ENCODE data around the gene EXOSC6. TPM values are rescaled to one million over a fixed set of nuclear protein-coding genes. Genes with fewer than 3 reads are reported as not detected.
"Not testable (repeated sequence)": the region's sequence is repeated elsewhere in the genome, so short reads cannot be mapped to it uniquely, and the experiment has no call there.

EXOSC6 gene
- total RNA-seq, 1 experiment from 2014 or later, result 12.2 TPM

GRCh38 chr16:70259903-70260302, 8.2 kb upstream of the EXOSC6 start:
- not testable (repeated sequence) for DNase-seq, H3K9me3 ChIP-seq, H3K4me3 ChIP-seq, H3K27me3 ChIP-seq
- peaks cover 63% of the 10 kb centered on the region for H3K36me3 ChIP-seq

DNA sequence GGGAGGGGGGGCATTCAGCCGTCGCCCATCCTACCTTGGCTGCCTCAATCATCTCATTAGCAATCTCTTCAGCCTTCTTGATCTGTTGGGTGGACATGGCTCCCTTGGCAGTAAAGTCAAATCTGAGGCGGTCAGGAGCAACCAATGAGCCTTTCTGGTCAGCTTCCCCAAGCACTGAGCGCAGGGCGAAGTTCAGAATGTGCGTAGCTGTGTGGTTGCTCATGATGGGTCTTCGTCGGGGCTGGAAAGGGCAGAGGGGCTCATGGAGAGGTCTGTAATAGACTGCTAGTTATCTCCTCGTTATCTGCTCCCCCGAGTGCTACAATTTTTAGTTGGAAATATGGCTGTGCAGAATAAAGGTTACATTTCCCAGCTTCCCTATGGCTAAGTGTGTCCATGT, 7.2 kb upstream of the EXOSC6 start:
- H3K36me3 ChIP-seq, result peaks cover 60% of the 10 kb centered on the region
- no peak for DNase-seq
- H3K27me3 ChIP-seq, result no peaks in the 10 kb centered on the region
- H3K9me3 ChIP-seq, result no peaks in the 10 kb centered on the region
- no peak overlapping the region for H3K4me3 ChIP-seq

- no peaks in the 10 kb centered on the region for H3K9me3 ChIP-seq
- no peak for DNase-seq
- H3K4me3 ChIP-seq, result no peak overlapping the region
- peaks cover 65% of the 10 kb centered on the region for H3K36me3 ChIP-seq
- H3K27me3 ChIP-seq, result no peaks in the 10 kb centered on the region
These were observed 6.3 kb upstream of the EXOSC6 start for GRCh38 chr16:70258065-70258464.

DNA sequence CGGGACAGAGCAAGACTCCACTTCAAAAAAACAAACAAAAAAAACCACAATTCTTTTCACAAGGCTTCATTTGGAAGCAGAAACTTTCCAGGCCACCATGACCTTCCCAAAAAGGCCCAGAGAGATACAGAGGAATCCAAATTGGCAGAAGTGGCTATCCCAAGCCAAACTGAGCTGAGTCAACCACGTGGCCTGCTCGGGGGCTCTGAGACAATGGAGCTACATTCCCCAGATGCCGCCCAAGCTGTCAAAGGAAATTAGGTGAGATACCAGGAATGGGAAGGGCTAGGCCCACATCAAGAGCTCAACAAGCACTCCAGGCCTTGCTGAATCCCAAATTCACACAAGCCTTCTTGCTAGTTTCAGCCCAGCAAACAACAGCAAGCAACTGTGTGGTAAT, 5.7 kb upstream of the EXOSC6 start:
- no peaks in the 10 kb centered on the region for H3K9me3 ChIP-seq
- no peak for DNase-seq
- peaks cover 69% of the 10 kb centered on the region for H3K36me3 ChIP-seq
- no peak overlapping the region for H3K4me3 ChIP-seq
- H3K27me3 ChIP-seq, result no peaks in the 10 kb centered on the region

- no peak for DNase-seq
- H3K36me3 ChIP-seq, result peaks cover 64% of the 10 kb centered on the region
- no peaks in the 10 kb centered on the region for H3K27me3 ChIP-seq
- no peak overlapping the region for H3K4me3 ChIP-seq
- no peaks in the 10 kb centered on the region for H3K9me3 ChIP-seq
These were observed 3.8 kb upstream of the EXOSC6 start for GRCh38 chr16:70255574-70255973.

GRCh38 chr16:70254965-70255286, 3.2 kb upstream of the EXOSC6 start:
- Histone ChIP-seq H3K9me3 (no peaks in the 10 kb centered on the region), H3K36me3 (peaks cover 58% of the 10 kb centered on the region), H3K27me3 (no peaks in the 10 kb centered on the region), H3K4me3 (no peak overlapping the region)
- DNase-seq, result no peak

GRCh38 chr16:70254180-70254964, 2.6 kb upstream of the EXOSC6 start:
- H3K4me3 ChIP-seq, result no peak overlapping the region
- no peaks in the 10 kb centered on the region for H3K9me3 ChIP-seq
- no peaks in the 10 kb centered on the region for H3K27me3 ChIP-seq
- H3K36me3 ChIP-seq, result peaks cover 54% of the 10 kb centered on the region
- DNase-seq, result no peak

- no peak overlapping the region for H3K4me3 ChIP-seq
These were observed 1.8 kb upstream of the EXOSC6 start for GRCh38 chr16:70253291-70254106.

DNA sequence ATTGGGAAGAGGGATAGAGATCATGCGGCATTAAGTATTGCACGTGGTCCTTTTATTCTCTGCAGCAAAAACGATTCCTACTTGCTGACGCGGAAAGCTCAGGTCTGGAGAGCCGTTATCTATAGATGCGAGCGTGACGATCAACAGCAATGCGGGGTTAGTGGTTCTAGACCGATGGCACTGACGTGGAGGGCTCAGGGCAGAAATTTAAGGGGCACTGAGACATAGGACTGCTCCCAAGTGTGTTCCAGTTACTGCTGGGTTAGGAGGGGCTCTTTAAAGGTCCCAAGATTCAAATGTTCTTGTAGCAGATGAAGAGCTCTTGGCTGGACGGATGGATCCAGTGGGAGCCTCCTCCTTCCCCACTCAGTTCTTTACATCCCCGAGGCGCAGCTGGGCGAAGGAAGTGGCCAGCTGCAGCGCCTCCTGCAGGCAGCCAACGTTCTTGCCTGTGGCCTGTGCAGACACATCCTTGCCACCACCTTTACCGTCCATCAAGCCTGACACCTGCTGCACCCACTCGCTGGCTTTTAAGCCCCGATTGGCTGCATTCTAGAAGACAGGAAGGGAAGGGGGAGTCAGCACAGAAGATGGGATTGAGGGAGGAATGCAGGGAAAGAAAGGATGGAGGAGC, 732 bp upstream of the EXOSC6 start:
- Histone ChIP-seq H3K27me3 (no peaks in the 10 kb centered on the region), H3K36me3 (peaks cover 44% of the 10 kb centered on the region), H3K9me3 (no peaks in the 10 kb centered on the region), H3K4me3 (peak overlapping the region; percentile 63)
- peak; percentile 22 for DNase-seq

More at GRCh38 chr16:70253291-70254106, 1.8 kb upstream of the EXOSC6 start:
- H3K36me3 ChIP-seq, result peaks cover 46% of the 10 kb centered on the region
- H3K27me3 ChIP-seq, result no peaks in the 10 kb centered on the region
- DNase-seq, result peak; percentile 25
- H3K9me3 ChIP-seq, result no peaks in the 10 kb centered on the region

DNA sequence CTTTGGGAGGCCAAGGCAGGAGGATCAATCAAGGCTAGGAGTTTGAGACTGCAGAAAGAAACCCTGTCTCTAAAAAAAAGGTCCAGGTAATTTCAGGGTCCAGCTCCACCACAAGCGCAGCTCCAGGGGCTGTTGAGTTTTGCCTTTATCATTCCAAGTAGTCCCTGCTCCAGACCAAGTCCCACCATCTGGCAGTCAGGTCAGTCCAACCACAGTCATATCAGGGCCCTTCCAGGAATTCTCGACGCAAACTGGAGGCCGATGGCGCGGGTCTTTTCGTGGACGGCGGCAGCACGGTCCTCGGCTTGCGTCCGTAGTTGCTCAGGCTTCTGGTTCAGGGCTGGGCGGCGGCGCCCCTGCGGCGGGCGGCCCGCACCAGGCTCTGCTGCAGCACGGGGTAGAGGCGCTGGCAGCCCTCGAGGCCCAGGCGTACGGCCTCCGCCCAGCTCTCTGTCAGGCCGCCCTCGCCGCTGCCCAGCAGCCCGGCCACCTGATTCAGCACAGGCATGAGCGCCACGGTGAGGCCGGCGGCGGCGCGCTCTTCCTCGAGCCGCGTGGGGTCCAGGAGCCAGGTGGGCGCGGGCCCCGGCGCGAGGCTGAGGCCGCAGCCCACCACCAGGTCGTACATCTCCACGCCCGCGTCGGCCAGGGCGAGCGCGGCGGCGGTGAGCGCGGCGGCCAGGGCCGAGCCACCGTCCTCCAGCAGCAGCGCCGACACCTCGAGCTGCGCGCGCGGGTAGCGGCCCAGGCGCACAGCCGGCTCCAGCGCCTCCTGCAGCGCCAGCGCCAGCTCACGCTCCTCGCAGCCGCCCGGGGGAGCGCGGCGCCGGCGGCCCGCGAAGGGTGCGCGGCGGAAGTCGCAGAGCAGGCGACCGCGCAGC, 752 bp downstream of the EXOSC6 start:
- Histone ChIP-seq H3K4me3 (peak overlapping the region; percentile 53), H3K9me3 (no peaks in the 10 kb centered on the region), H3K27me3 (no peaks in the 10 kb centered on the region), H3K36me3 (peaks cover 32% of the 10 kb centered on the region)
- DNase-seq, result peak; percentile 42

- H3K36me3 ChIP-seq, result peaks cover 25% of the 10 kb centered on the region
- H3K9me3 ChIP-seq, H3K27me3 ChIP-seq: not testable (repeated sequence)
These were observed 2.0 kb downstream of the EXOSC6 start for GRCh38 chr16:70249697-70250096.

GRCh38 chr16:70238773-70239172, 13.0 kb downstream of the EXOSC6 start:
- not testable (repeated sequence) for H3K27me3 ChIP-seq, H3K9me3 ChIP-seq, DNase-seq, H3K36me3 ChIP-seq, H3K4me3 ChIP-seq

More at GRCh38 chr16:70249697-70250096, 2.0 kb downstream of the EXOSC6 start:
- not testable (repeated sequence) for DNase-seq
- H3K4me3 ChIP-seq, result peak overlapping the region; percentile 53

DNA sequence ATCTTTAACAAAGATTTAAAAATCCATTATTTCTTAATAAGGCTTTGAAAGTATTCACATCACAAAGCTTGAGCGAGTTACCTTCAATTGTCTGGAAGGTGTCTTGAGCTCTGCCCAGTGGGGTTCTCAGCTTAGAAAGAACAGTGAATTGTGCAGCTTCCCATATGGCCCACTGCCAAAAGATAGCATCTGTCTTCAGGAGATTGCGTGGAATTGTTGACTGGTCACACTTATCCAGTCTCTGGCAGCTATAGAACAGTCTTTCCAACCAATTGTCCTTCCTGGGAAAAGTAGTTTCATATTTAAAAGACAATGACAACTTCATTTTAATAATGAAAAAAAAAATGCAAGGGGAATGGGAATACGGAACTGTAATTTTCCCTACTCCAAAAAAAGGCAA, 19.9 kb downstream of the EXOSC6 start:
- not testable (repeated sequence) for H3K36me3 ChIP-seq, H3K9me3 ChIP-seq, DNase-seq, H3K27me3 ChIP-seq, H3K4me3 ChIP-seq

DNA sequence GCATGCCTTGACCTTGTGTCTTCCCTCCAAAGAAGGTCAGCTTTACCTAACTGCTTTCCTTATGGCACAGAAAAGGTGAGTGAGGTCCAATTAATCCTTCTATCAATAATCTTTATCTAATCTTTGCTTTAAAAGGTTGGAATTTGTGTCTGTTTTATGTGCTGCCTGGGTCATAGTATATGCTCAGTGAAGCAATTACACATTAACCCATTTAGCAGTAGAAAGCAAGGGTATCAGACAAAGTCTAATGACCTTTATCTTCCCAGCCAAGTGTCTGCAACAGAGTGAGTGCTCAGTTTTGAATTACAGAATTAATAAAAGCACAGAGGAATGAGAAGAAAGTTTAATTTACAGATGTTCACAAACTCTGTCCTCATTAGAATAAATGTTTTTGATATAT, 25.7 kb downstream of the EXOSC6 start:
- not testable (repeated sequence) for DNase-seq, H3K36me3 ChIP-seq, H3K27me3 ChIP-seq, H3K9me3 ChIP-seq, H3K4me3 ChIP-seq

- not testable (repeated sequence) for H3K9me3 ChIP-seq, DNase-seq, H3K4me3 ChIP-seq, H3K36me3 ChIP-seq, H3K27me3 ChIP-seq
These were observed 26.3 kb downstream of the EXOSC6 start for GRCh38 chr16:70225430-70225829.

GRCh38 chr16:70224645-70225044, 27.1 kb downstream of the EXOSC6 start:
- H3K36me3 ChIP-seq, DNase-seq, H3K4me3 ChIP-seq, H3K27me3 ChIP-seq, H3K9me3 ChIP-seq: not testable (repeated sequence)

Data from MG63 (cell line).